ENCODE data around the gene CCDC3. TPM values are rescaled to one million over a fixed set of nuclear protein-coding genes. Genes with fewer than 3 reads are reported as not detected.
"Not testable (repeated sequence)": the region's sequence is repeated elsewhere in the genome, so short reads cannot be mapped to it uniquely, and the experiment has no call there.

Gene CCDC3
- total RNA-seq, 6 experiments from 2014 or later = 3.6 to 10.2 (median 5.8) TPM

GRCh38 chr10:12984165-12984747 lies 17.3 kb downstream of the CCDC3 start:
- TF ChIP-seq POLR2A (IDR thresholded peaks at IDR 0.05) (no peak), CTCF (IDR thresholded peaks at IDR 0.05) (no peak)
- Histone ChIP-seq H3K36me3 (no peaks in the 10 kb centered on the region), H3K4me3 (no peak overlapping the region), H3K27me3 (no peaks in the 10 kb centered on the region), H3K27ac (no peak overlapping the region), H3K9me3 (no peaks in the 10 kb centered on the region), H3K4me1 (no peaks in the 10 kb centered on the region)
- intact Hi-C loops (cut with DNase I) = no loop called here
- DNase-seq (no peak), ATAC-seq (no peak)
- WGBS (ENCODE audit: insufficient coverage, low coverage, low lambda C conversion rate, missing lambda C conversion rate) = 74% methylated on average over 7 of the region's 7 CpGs

- 54% methylated on average over 3 of the region's 3 CpGs for WGBS (ENCODE audit: insufficient coverage, low coverage, low lambda C conversion rate, missing lambda C conversion rate)
- DNase-seq; intact Hi-C loops (cut with DNase I); H3K27ac ChIP-seq; H3K4me3 ChIP-seq; H3K9me3 ChIP-seq; H3K27me3 ChIP-seq; ATAC-seq; H3K36me3 ChIP-seq; H3K4me1 ChIP-seq: not testable (repeated sequence)
These were observed 17.9 kb downstream of the CCDC3 start for GRCh38 chr10:12983568-12983967.

GRCh38 chr10:12981570-12981969 lies 19.9 kb downstream of the CCDC3 start:
- Histone ChIP-seq H3K27ac (no peak overlapping the region), H3K36me3 (no peaks in the 10 kb centered on the region), H3K4me3 (no peak overlapping the region), H3K27me3 (no peaks in the 10 kb centered on the region), H3K4me1 (no peaks in the 10 kb centered on the region), H3K9me3 (no peaks in the 10 kb centered on the region)
- WGBS (ENCODE audit: insufficient coverage, low coverage, low lambda C conversion rate, missing lambda C conversion rate) = 64% methylated on average over 4 of the region's 4 CpGs
- TF ChIP-seq POLR2A (IDR thresholded peaks at IDR 0.05) (no peak), CTCF (IDR thresholded peaks at IDR 0.05) (no peak)
- no peak for DNase-seq
- no peak for ATAC-seq
- intact Hi-C loops (cut with DNase I) = no loop called here

GRCh38 chr10:12980713-12981306 lies 20.7 kb downstream of the CCDC3 start:
- Histone ChIP-seq H3K36me3 (no peaks in the 10 kb centered on the region), H3K9me3 (no peaks in the 10 kb centered on the region), H3K4me1 (no peaks in the 10 kb centered on the region), H3K4me3 (no peak overlapping the region), H3K27me3 (no peaks in the 10 kb centered on the region), H3K27ac (no peak overlapping the region)
- 53% methylated on average over 4 of the region's 6 CpGs for WGBS (ENCODE audit: insufficient coverage, low coverage, low lambda C conversion rate, missing lambda C conversion rate)
- intact Hi-C loops (cut with DNase I) = no loop called here
- TF ChIP-seq CTCF (IDR thresholded peaks at IDR 0.05) = no peak
- TF ChIP-seq POLR2A (IDR thresholded peaks at IDR 0.05) = no peak
- no peak for ATAC-seq
- no peak for DNase-seq

GRCh38 chr10:12980102-12980661 lies 21.3 kb downstream of the CCDC3 start:
- Histone ChIP-seq H3K27ac (no peak overlapping the region), H3K4me1 (no peaks in the 10 kb centered on the region), H3K36me3 (no peaks in the 10 kb centered on the region), H3K9me3 (no peaks in the 10 kb centered on the region), H3K4me3 (no peak overlapping the region), H3K27me3 (no peaks in the 10 kb centered on the region)
- 16% methylated on average over 7 of the region's 7 CpGs for WGBS (ENCODE audit: insufficient coverage, low coverage, low lambda C conversion rate, missing lambda C conversion rate)
- ATAC-seq = no peak
- no peak for DNase-seq
- TF ChIP-seq CTCF (IDR thresholded peaks at IDR 0.05) (no peak), POLR2A (IDR thresholded peaks at IDR 0.05) (no peak)
- intact Hi-C loops (cut with DNase I) = no loop called here

Measured in right lobe of liver (tissue), 6 donors.